Vagina (tissue), 2 donors: ENCODE measurements around the gene MLANA. TPM values are rescaled to one million over a fixed set of nuclear protein-coding genes. Genes with fewer than 3 reads are reported as not detected.

ENCODE experiments used
- DNase-seq, 2 donors: peaks; one replicate each; pipeline ENCODE4 v3.0.0-alpha.2; 2017; ENCODE audit errors: extremely low spot score in 2 of 2
- H3K27ac ChIP-seq: fragments of 200-600 bp; sonication (generic); one replicate; pipeline ENCODE4 v1.5.1; 2019
- H3K27me3 ChIP-seq: fragments of 200-600 bp; sonication (generic); one replicate; pipeline ENCODE4 v1.5.1; 2019
- H3K36me3 ChIP-seq, 2 donors: fragments of 200-600 bp; sonication (generic); one replicate each; pipeline ENCODE4 v1.5.1; 2017 to 2019
- H3K4me1 ChIP-seq: fragments of 200-600 bp; sonication (generic); one replicate; pipeline ENCODE4 v1.5.1; 2019
- H3K4me3 ChIP-seq, 2 donors: fragments of 200-600 bp; sonication (generic); 1 replicate in 1 of 2; 2 replicates in 1 of 2; pipeline ENCODE4 v1.5.1; 2016 to 2019
- H3K9me3 ChIP-seq: fragments of 200-600 bp; sonication (generic); one replicate; pipeline ENCODE4 v1.5.1; 2019
- CTCF ChIP-seq, 3 experiments: fragments of 450-650 bp in 2 of 3; fragments of 200-600 bp in 1 of 3; sonication (generic) in 1 of 3; IDR thresholded peaks; one replicate each; pipeline ENCODE4 v1.5.1; 2017 to 2019; ENCODE audit warnings: antibody characterized with exemption in 3 of 3, mild to moderate bottlenecking in 2 of 3, moderate library complexity in 2 of 3
- POLR2A ChIP-seq, 2 donors: fragments of 450-650 bp; IDR thresholded peaks; one replicate each; pipeline ENCODE4 v1.6.1; 2017; ENCODE audit warnings: antibody characterized with exemption in 2 of 2, mild to moderate bottlenecking in 2 of 2, moderate library complexity in 2 of 2
- POLR2AphosphoS5 ChIP-seq, 2 donors: sonication (generic); formaldehyde crosslinking; IDR thresholded peaks; one replicate each; pipeline ENCODE4 v1.9.0; 2017; ENCODE audit warnings: antibody characterized with exemption in 2 of 2, mild to moderate bottlenecking in 2 of 2, low read depth in 1 of 2; ENCODE audit not compliant: insufficient read depth in 1 of 2
- intact Hi-C: fragments of 100-400 bp; cut with DNase I; formaldehyde crosslinking; loops from one replicate; pipeline ENCODE4 v1.15.1; 2023
- total RNA-seq: library from RNA; depleted of rRNA; stranded (reverse); fragments of >200 nt; gene quantifications from one replicate; pipeline ENCODE4 v1.2.3, GENCODE V29; 2016

MLANA gene
- total RNA-seq, 1 donor from 2014 or later: not detected

- Histone ChIP-seq H3K36me3 (no peaks in the 10 kb centered on the region), H3K27me3 (no peaks in the 10 kb centered on the region), H3K27ac (no peak overlapping the region), H3K4me1 (no peaks in the 10 kb centered on the region), H3K9me3 (no peaks in the 10 kb centered on the region), H3K4me3 (no peak overlapping the region)
- TF ChIP-seq POLR2AphosphoS5 (IDR thresholded peaks at IDR 0.05; ENCODE audit: insufficient read depth in 1 of 2, low read depth in 1 of 2) (no peak), CTCF (IDR thresholded peaks at IDR 0.05) (no peak), POLR2A (IDR thresholded peaks at IDR 0.05) (no peak)
- no peak for DNase-seq
- intact Hi-C loops: no loop called here
These were observed 22.5 kb upstream of the MLANA start for GRCh38 chr9:5868235-5868634.

GRCh38 chr9:5869315-5870019 is 21.2 kb upstream of the MLANA start:
- no peak overlapping the region for H3K4me3 ChIP-seq
- no peaks in the 10 kb centered on the region for H3K9me3 ChIP-seq
- no peak overlapping the region for H3K27ac ChIP-seq
- no peaks in the 10 kb centered on the region for H3K36me3 ChIP-seq
- DNase-seq: no peak
- intact Hi-C loops: no loop called here
- no peaks in the 10 kb centered on the region for H3K27me3 ChIP-seq
- no peaks in the 10 kb centered on the region for H3K4me1 ChIP-seq
- TF ChIP-seq CTCF (IDR thresholded peaks at IDR 0.05): no peak
- no peak for TF ChIP-seq POLR2A (IDR thresholded peaks at IDR 0.05)
- TF ChIP-seq POLR2AphosphoS5 (IDR thresholded peaks at IDR 0.05; ENCODE audit: insufficient read depth in 1 of 2, low read depth in 1 of 2): no peak

GRCh38 chr9:5870020-5870339 is 20.7 kb upstream of the MLANA start:
- no peak for DNase-seq
- H3K9me3 ChIP-seq: no peaks in the 10 kb centered on the region
- TF ChIP-seq POLR2AphosphoS5 (IDR thresholded peaks at IDR 0.05; ENCODE audit: insufficient read depth in 1 of 2, low read depth in 1 of 2): no peak
- no peak for TF ChIP-seq CTCF (IDR thresholded peaks at IDR 0.05)
- TF ChIP-seq POLR2A (IDR thresholded peaks at IDR 0.05): no peak
- H3K4me3 ChIP-seq: no peak overlapping the region
- intact Hi-C loops: no loop called here
- no peaks in the 10 kb centered on the region for H3K4me1 ChIP-seq
- H3K36me3 ChIP-seq: no peaks in the 10 kb centered on the region
- H3K27ac ChIP-seq: no peak overlapping the region
- H3K27me3 ChIP-seq: no peaks in the 10 kb centered on the region

GRCh38 chr9:5870691-5871090 is 20.0 kb upstream of the MLANA start:
- Histone ChIP-seq H3K4me1 (no peaks in the 10 kb centered on the region), H3K36me3 (no peaks in the 10 kb centered on the region), H3K4me3 (no peak overlapping the region), H3K27me3 (no peaks in the 10 kb centered on the region), H3K27ac (no peak overlapping the region), H3K9me3 (no peaks in the 10 kb centered on the region)
- intact Hi-C loops: no loop called here
- TF ChIP-seq POLR2AphosphoS5 (IDR thresholded peaks at IDR 0.05; ENCODE audit: insufficient read depth in 1 of 2, low read depth in 1 of 2) (no peak), POLR2A (IDR thresholded peaks at IDR 0.05) (no peak), CTCF (IDR thresholded peaks at IDR 0.05) (no peak)
- no peak for DNase-seq

- Histone ChIP-seq H3K27me3 (no peaks in the 10 kb centered on the region), H3K36me3 (no peaks in the 10 kb centered on the region), H3K27ac (no peak overlapping the region), H3K4me1 (no peaks in the 10 kb centered on the region), H3K9me3 (no peaks in the 10 kb centered on the region), H3K4me3 (no peak overlapping the region)
- no peak for TF ChIP-seq CTCF (IDR thresholded peaks at IDR 0.05)
- no peak for TF ChIP-seq POLR2AphosphoS5 (IDR thresholded peaks at IDR 0.05; ENCODE audit: insufficient read depth in 1 of 2, low read depth in 1 of 2)
- no peak for TF ChIP-seq POLR2A (IDR thresholded peaks at IDR 0.05)
- no peak for DNase-seq
- intact Hi-C loops: no loop called here
These were observed 18.9 kb upstream of the MLANA start for GRCh38 chr9:5871785-5872184.
